Measurements from ENCODE around the gene CROCC.

CROCC gene

GRCh38 chr1:17001760-17002523, 80.2 kb downstream of the CROCC start:
- TF ChIP-seq, protein P1, sequence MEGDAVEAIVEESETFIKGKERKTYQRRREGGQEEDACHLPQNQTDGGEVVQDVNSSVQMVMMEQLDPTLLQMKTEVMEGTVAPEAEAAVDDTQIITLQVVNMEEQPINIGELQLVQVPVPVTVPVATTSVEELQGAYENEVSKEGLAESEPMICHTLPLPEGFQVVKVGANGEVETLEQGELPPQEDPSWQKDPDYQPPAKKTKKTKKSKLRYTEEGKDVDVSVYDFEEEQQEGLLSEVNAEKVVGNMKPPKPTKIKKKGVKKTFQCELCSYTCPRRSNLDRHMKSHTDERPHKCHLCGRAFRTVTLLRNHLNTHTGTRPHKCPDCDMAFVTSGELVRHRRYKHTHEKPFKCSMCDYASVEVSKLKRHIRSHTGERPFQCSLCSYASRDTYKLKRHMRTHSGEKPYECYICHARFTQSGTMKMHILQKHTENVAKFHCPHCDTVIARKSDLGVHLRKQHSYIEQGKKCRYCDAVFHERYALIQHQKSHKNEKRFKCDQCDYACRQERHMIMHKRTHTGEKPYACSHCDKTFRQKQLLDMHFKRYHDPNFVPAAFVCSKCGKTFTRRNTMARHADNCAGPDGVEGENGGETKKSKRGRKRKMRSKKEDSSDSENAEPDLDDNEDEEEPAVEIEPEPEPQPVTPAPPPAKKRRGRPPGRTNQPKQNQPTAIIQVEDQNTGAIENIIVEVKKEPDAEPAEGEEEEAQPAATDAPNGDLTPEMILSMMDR (IDR thresholded peaks at IDR 0.05; ENCODE audit: low read depth, low read length), result no peak
- no peak for DNase-seq (ENCODE audit: low read depth, low spot score)
- no peak overlapping the region for H3K4me3 ChIP-seq (ENCODE audit: low read depth, low read length)
- in situ Hi-C loops (cut with HindIII; ENCODE audit: low sequenced_read_pairs), result no loop called here

- H3K4me3 ChIP-seq (ENCODE audit: low read depth, low read length), result no peak overlapping the region
- DNase-seq (ENCODE audit: low read depth, low spot score), result no peak
- in situ Hi-C loops (cut with HindIII; ENCODE audit: low sequenced_read_pairs), result no loop called here
- TF ChIP-seq, protein P1 (IDR thresholded peaks at IDR 0.05; ENCODE audit: low read depth, low read length), result no peak
These were observed 80.8 kb downstream of the CROCC start for GRCh38 chr1:17002524-17002902.

GRCh38 chr1:17004466-17005364, 83.0 kb downstream of the CROCC start:
- H3K4me3 ChIP-seq (ENCODE audit: low read depth, low read length), result no peak overlapping the region
- no peak for DNase-seq (ENCODE audit: low read depth, low spot score)
- TF ChIP-seq, protein P1 (IDR thresholded peaks at IDR 0.05; ENCODE audit: low read depth, low read length), result peak; percentile 32
- in situ Hi-C loops (cut with HindIII; ENCODE audit: low sequenced_read_pairs), result no loop called here

- in situ Hi-C loops (cut with HindIII; ENCODE audit: low sequenced_read_pairs), result no loop called here
- no peak for DNase-seq (ENCODE audit: low read depth, low spot score)
- H3K4me3 ChIP-seq (ENCODE audit: low read depth, low read length), result no peak overlapping the region
- TF ChIP-seq, protein P1 (IDR thresholded peaks at IDR 0.05; ENCODE audit: low read depth, low read length), result no peak
These were observed 83.6 kb downstream of the CROCC start for GRCh38 chr1:17005365-17005740.

- no peak overlapping the region for H3K4me3 ChIP-seq (ENCODE audit: low read depth, low read length)
- TF ChIP-seq, protein P1 (IDR thresholded peaks at IDR 0.05; ENCODE audit: low read depth, low read length), result no peak
- DNase-seq (ENCODE audit: low read depth, low spot score), result no peak
- in situ Hi-C loops (cut with HindIII; ENCODE audit: low sequenced_read_pairs), result no loop called here
These were observed 85.4 kb downstream of the CROCC start for GRCh38 chr1:17007121-17007520.

GRCh38 chr1:17008208-17008855, 86.6 kb downstream of the CROCC start:
- TF ChIP-seq, protein P1 (IDR thresholded peaks at IDR 0.05; ENCODE audit: low read depth, low read length), result no peak
- H3K4me3 ChIP-seq (ENCODE audit: low read depth, low read length), result no peak overlapping the region
- DNase-seq (ENCODE audit: low read depth, low spot score), result no peak
- in situ Hi-C loops (cut with HindIII; ENCODE audit: low sequenced_read_pairs), result no loop called here

Data from astrocyte of the spinal cord (primary cell).